NCI-H2029 (cell line): Measurements from ENCODE around the gene KIN.
A peak's percentile ranks its signal among the peaks of the same experiment; 100 is the strongest.
"Not testable (repeated sequence)": the region's sequence is repeated elsewhere in the genome, so short reads cannot be mapped to it uniquely, and the experiment has no call there.

Experiments used
- DNase-seq: peaks from one replicate; lab custom pipeline; 2025; lab: John Stamatoyannopoulos, UW

Gene KIN

GRCh38 chr10:7794251-7795026, 6.6 kb upstream of the KIN start:
- DNase-seq, result no peak

GRCh38 chr10:7792541-7792940, 4.7 kb upstream of the KIN start:
- DNase-seq, result no peak

GRCh38 chr10:7789390-7789789, 1.6 kb upstream of the KIN start:
- DNase-seq, result peak; percentile 49

- DNase-seq, result peak; percentile 4
Measured at GRCh38 chr10:7788639-7789286, 970 bp upstream of the KIN start.

GRCh38 chr10:7787150-7787856, 490 bp downstream of the KIN start:
- no peak for DNase-seq

GRCh38 chr10:7786430-7786829, 1.4 kb downstream of the KIN start:
- DNase-seq, result no peak

GRCh38 chr10:7782194-7782593, 5.6 kb downstream of the KIN start:
- DNase-seq, result not testable (repeated sequence)

- DNase-seq, result no peak
Measured at GRCh38 chr10:7776777-7777176, 11.0 kb downstream of the KIN start.

- peak; percentile 55 for DNase-seq
Measured at GRCh38 chr10:7773845-7774801, 13.7 kb downstream of the KIN start.

GRCh38 chr10:7768417-7768816, 19.4 kb downstream of the KIN start:
- DNase-seq, result no peak

GRCh38 chr10:7767209-7767608, 20.6 kb downstream of the KIN start:
- no peak for DNase-seq

GRCh38 chr10:7766241-7766640, 21.6 kb downstream of the KIN start:
- no peak for DNase-seq

GRCh38 chr10:7763929-7764328, 23.9 kb downstream of the KIN start:
- DNase-seq, result no peak

GRCh38 chr10:7756360-7756992, 31.3 kb downstream of the KIN start:
- DNase-seq, result peak; percentile 39

- DNase-seq, result no peak
Measured at GRCh38 chr10:7755103-7755502, 32.7 kb downstream of the KIN start.

GRCh38 chr10:7752251-7752650, 35.5 kb downstream of the KIN start:
- no peak for DNase-seq

- no peak for DNase-seq
Measured at GRCh38 chr10:7750222-7750621, 37.6 kb downstream of the KIN start.

- DNase-seq, result not testable (repeated sequence)
Measured at GRCh38 chr10:7748637-7749036, 39.2 kb downstream of the KIN start.

- no peak for DNase-seq
Measured at GRCh38 chr10:7744307-7744706, 43.5 kb downstream of the KIN start.

GRCh38 chr10:7738536-7739407, 49.0 kb downstream of the KIN start:
- no peak for DNase-seq
